Loucy (cell line): Measurements from ENCODE around the gene ATAT1.
A peak's percentile ranks its signal among the peaks of the same experiment; 100 is the strongest.

Source experiments
- H2AFZ ChIP-seq: fragments of 200-600 bp; sonication (generic); 2 replicates; pipeline ENCODE4 v1.6.0; 2016; ENCODE audit warnings: antibody characterized with exemption, mild to moderate bottlenecking, low read length, moderate library complexity
- H3F3A ChIP-seq: fragments of 200-600 bp; 2 replicates; pipeline ENCODE4 v1.6.0; 2016; ENCODE audit warnings: antibody characterized with exemption, low read depth, mild to moderate bottlenecking
- H3K27me3 ChIP-seq: fragments of 200-600 bp; sonication (generic); 2 replicates; pipeline ENCODE4 v1.6.1; 2014; ENCODE audit warnings: low read length, mild to moderate bottlenecking; ENCODE audit not compliant: insufficient read depth, poor library complexity, severe bottlenecking
- H3K36me3 ChIP-seq: fragments of 200-600 bp; sonication (generic); 2 replicates; pipeline ENCODE4 v1.6.1; 2016; ENCODE audit warnings: low read length; ENCODE audit not compliant: insufficient read depth
- H3K4me1 ChIP-seq: fragments of 200-600 bp; sonication (generic); 2 replicates; pipeline ENCODE4 v1.5.1; 2014; ENCODE audit warnings: low read length, mild to moderate bottlenecking; ENCODE audit not compliant: insufficient read depth, poor library complexity, severe bottlenecking
- H3K4me2 ChIP-seq: fragments of 200-600 bp; sonication (generic); 2 replicates; pipeline ENCODE4 v1.6.0; 2014; ENCODE audit warnings: antibody characterized with exemption, low read length, low read depth, mild to moderate bottlenecking; ENCODE audit not compliant: poor library complexity, severe bottlenecking
- H3K4me3 ChIP-seq: fragments of 200-600 bp; sonication (generic); 2 replicates; pipeline ENCODE4 v1.5.1; 2014; ENCODE audit warnings: low read length, mild to moderate bottlenecking, mixed read lengths; ENCODE audit not compliant: poor library complexity, severe bottlenecking
- H3K79me2 ChIP-seq: fragments of 200-600 bp; sonication (generic); 2 replicates; pipeline ENCODE4 v1.6.1; 2014; ENCODE audit warnings: low read length; ENCODE audit not compliant: insufficient read depth
- H3K9ac ChIP-seq: fragments of 200-600 bp; sonication (generic); 2 replicates; pipeline ENCODE4 v1.6.0; 2014; ENCODE audit warnings: mild to moderate bottlenecking, low read depth, low read length, moderate library complexity; ENCODE audit not compliant: poor library complexity, severe bottlenecking
- H3K9me2 ChIP-seq: fragments of 200-600 bp; sonication (generic); replicated peaks from 2 replicates; pipeline ENCODE4 v1.6.1; 2016; ENCODE audit warnings: low read depth, low read length, mixed read lengths
- H3K9me3 ChIP-seq: fragments of 200-600 bp; sonication (generic); 2 replicates; pipeline ENCODE4 v1.6.1; 2014; ENCODE audit warnings: mild to moderate bottlenecking, antibody characterized with exemption, low read length, low read depth; ENCODE audit not compliant: insufficient read depth
- H4K20me1 ChIP-seq: fragments of 200-600 bp; sonication (generic); 2 replicates; pipeline ENCODE4 v1.6.0; 2014; ENCODE audit warnings: antibody characterized with exemption, low read length, mild to moderate bottlenecking; ENCODE audit not compliant: insufficient read depth, poor library complexity, severe bottlenecking
- EZH2phosphoT487 ChIP-seq: fragments of 200-600 bp; IDR thresholded peaks from 2 replicates; pipeline ENCODE4 v1.6.1; 2018; ENCODE audit warnings: antibody characterized with exemption, mild to moderate bottlenecking, moderate library complexity, borderline replicate concordance
- TF ChIP-seq, protein P1 (sequence below): fragments of 200-600 bp; sonication (generic); conservative IDR thresholded peaks from 2 replicates; pipeline ENCODE4 v1.5.1; 2014; ENCODE audit warnings: mild to moderate bottlenecking, antibody characterized with exemption, low read length

The ATAT1 gene

DNA sequence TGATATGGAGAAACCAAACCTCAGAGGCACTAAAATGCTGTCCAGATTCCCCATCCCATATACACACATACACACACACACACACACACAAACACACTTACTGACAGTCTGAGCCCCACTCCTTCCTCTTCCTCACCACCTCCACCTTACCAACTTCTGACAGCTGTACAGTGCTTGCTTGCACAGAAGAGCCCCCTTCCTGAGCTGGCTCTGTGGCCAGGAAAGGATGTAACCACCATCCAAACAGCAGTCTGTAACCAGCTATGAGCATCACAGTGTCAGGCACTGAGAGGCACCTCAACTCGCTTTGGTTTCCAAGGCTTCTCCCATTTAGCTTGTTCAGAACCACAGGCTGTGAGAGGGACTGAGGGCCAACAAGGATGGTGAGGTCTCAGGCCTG is 14.4 kb downstream of the ATAT1 start:
- Histone ChIP-seq H3K4me2 (peak overlapping the region; percentile 49), H3K36me3 (peaks cover 13% of the 10 kb centered on the region; the same call in 1 of the 2 replicates), H3K9me2 (no peaks in the 10 kb centered on the region), H3K4me1 (peaks cover 24% of the 10 kb centered on the region), H3K27me3 (no peaks in the 10 kb centered on the region), H3K4me3 (peak overlapping the region; percentile 42), H4K20me1 (peaks cover 1% of the 10 kb centered on the region), H2AFZ (no peak overlapping the region), H3K9ac (peak overlapping the region; percentile 33), H3K79me2 (peaks cover 8% of the 10 kb centered on the region), H3K9me3 (no peaks in the 10 kb centered on the region), H3F3A (peaks cover 4% of the 10 kb centered on the region; the same call in 1 of the 2 replicates)
- TF ChIP-seq EZH2phosphoT487 = no peak
- TF ChIP-seq, protein P1, sequence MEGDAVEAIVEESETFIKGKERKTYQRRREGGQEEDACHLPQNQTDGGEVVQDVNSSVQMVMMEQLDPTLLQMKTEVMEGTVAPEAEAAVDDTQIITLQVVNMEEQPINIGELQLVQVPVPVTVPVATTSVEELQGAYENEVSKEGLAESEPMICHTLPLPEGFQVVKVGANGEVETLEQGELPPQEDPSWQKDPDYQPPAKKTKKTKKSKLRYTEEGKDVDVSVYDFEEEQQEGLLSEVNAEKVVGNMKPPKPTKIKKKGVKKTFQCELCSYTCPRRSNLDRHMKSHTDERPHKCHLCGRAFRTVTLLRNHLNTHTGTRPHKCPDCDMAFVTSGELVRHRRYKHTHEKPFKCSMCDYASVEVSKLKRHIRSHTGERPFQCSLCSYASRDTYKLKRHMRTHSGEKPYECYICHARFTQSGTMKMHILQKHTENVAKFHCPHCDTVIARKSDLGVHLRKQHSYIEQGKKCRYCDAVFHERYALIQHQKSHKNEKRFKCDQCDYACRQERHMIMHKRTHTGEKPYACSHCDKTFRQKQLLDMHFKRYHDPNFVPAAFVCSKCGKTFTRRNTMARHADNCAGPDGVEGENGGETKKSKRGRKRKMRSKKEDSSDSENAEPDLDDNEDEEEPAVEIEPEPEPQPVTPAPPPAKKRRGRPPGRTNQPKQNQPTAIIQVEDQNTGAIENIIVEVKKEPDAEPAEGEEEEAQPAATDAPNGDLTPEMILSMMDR = no peak

- TF ChIP-seq, protein P1 = no peak
- TF ChIP-seq EZH2phosphoT487 = no peak
- H3K4me2 ChIP-seq = no peak overlapping the region
Measured at GRCh38 chr6:30643656-30644055, 17.0 kb downstream of the ATAT1 start.

DNA sequence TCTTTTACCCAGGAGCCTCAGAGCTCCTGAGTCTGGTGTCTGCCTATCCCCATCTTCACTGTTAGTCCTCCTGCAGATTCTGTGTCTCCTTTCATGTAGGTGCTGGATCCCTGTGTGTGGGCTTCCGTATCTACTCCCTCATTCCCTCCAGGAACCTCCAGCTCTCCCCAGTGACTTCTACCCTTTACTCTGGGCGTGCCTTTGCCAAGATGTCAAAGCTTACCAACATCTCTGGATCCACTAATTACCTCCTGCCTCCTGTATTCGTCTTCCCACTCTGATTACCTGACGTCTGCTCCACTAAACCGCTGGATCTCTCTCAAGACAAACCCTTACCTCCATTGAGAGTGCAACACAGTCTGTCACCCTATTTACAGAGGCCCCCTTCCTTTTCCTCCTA is 18.1 kb downstream of the ATAT1 start:
- Histone ChIP-seq H3K36me3 (peaks cover 13% of the 10 kb centered on the region; the same call in 1 of the 2 replicates), H3K9me3 (no peaks in the 10 kb centered on the region), H3K4me1 (peaks cover 32% of the 10 kb centered on the region), H3K27me3 (no peaks in the 10 kb centered on the region), H4K20me1 (peaks cover 12% of the 10 kb centered on the region), H3K4me2 (no peak overlapping the region), H2AFZ (no peak overlapping the region), H3K9me2 (no peaks in the 10 kb centered on the region), H3K4me3 (no peak overlapping the region), H3K79me2 (peaks cover 39% of the 10 kb centered on the region), H3F3A (peaks cover 4% of the 10 kb centered on the region; the same call in 1 of the 2 replicates), H3K9ac (no peak overlapping the region)
- TF ChIP-seq, protein P1 = no peak
- no peak for TF ChIP-seq EZH2phosphoT487

More at GRCh38 chr6:30643656-30644055, 17.0 kb downstream of the ATAT1 start:
- Histone ChIP-seq H2AFZ (no peak overlapping the region), H3F3A (peaks cover 4% of the 10 kb centered on the region; the same call in 1 of the 2 replicates), H3K4me1 (peaks cover 32% of the 10 kb centered on the region), H3K9me3 (no peaks in the 10 kb centered on the region), H3K9me2 (no peaks in the 10 kb centered on the region), H3K79me2 (peaks cover 28% of the 10 kb centered on the region), H4K20me1 (peaks cover 12% of the 10 kb centered on the region), H3K36me3 (peaks cover 13% of the 10 kb centered on the region; the same call in 1 of the 2 replicates), H3K9ac (no peak overlapping the region), H3K4me3 (no peak overlapping the region), H3K27me3 (no peaks in the 10 kb centered on the region)
